ENCODE data around the gene OR11A1. TPM values are rescaled to one million over a fixed set of nuclear protein-coding genes. Genes with fewer than 3 reads are reported as not detected.

OR11A1 gene
- total and polyA plus RNA-seq, 2 experiments from 2014 or later: not detected

GRCh38 chr6:29499704-29500103 is 42.8 kb upstream of the OR11A1 start:
- H3K4me1 Mint-ChIP-seq: no peaks in the 10 kb centered on the region; the same call in 2 of the 3 replicates
- no peak for DNase-seq (ENCODE audit: low spot score)
- ATAC-seq: no peak

More at GRCh38 chr6:29499704-29500103, 42.8 kb upstream of the OR11A1 start:
- Histone ChIP-seq H3K9me2 (ENCODE audit: insufficient read depth) (peaks cover 8% of the 10 kb centered on the region; the same call in 1 of the 2 replicates), H3K4me1 (ENCODE audit: insufficient read depth) (no peaks in the 10 kb centered on the region), H3F3A (replicated peaks; ENCODE audit: low read depth) (no peaks in the 10 kb centered on the region), H3K27me3 (ENCODE audit: insufficient read depth) (no peaks in the 10 kb centered on the region), H3K36me3 (ENCODE audit: insufficient read depth) (no peaks in the 10 kb centered on the region), H3K4me3 (no peak overlapping the region), H2AFZ (no peak overlapping the region), H4K20me1 (replicated peaks; ENCODE audit: insufficient read depth) (no peaks in the 10 kb centered on the region; the same call in 1 of the 2 replicates), H3K4me2 (no peak overlapping the region), H3K27ac (ENCODE audit: low read depth) (no peak overlapping the region), H3K79me2 (replicated peaks; ENCODE audit: insufficient read depth) (no peaks in the 10 kb centered on the region)
- Mint-ChIP-seq H3K27me3 (ENCODE audit: insufficient read depth, low read depth, poor library complexity) (peaks cover 2% of the 10 kb centered on the region), H3K4me3 (no peak overlapping the region), H3K27ac (no peak overlapping the region), H3K36me3 (ENCODE audit: low read depth) (no peaks in the 10 kb centered on the region), H3K9me3 (no peaks in the 10 kb centered on the region)
- TF ChIP-seq ZNF462 (CRISPR knock-in tag; IDR thresholded peaks at IDR 0.05) (no peak), EZH2 (IDR thresholded peaks at IDR 0.05; ENCODE audit: low read depth, unreplicated experiment) (no peak), CREB1 (CRISPR knock-in tag; IDR thresholded peaks at IDR 0.05; ENCODE audit: low read depth) (no peak), REST (IDR thresholded peaks at IDR 0.05; ENCODE audit: unreplicated experiment) (no peak), EZH2phosphoT487 (IDR thresholded peaks at IDR 0.05; ENCODE audit: unreplicated experiment) (no peak)
- TF ChIP-seq, protein P1, sequence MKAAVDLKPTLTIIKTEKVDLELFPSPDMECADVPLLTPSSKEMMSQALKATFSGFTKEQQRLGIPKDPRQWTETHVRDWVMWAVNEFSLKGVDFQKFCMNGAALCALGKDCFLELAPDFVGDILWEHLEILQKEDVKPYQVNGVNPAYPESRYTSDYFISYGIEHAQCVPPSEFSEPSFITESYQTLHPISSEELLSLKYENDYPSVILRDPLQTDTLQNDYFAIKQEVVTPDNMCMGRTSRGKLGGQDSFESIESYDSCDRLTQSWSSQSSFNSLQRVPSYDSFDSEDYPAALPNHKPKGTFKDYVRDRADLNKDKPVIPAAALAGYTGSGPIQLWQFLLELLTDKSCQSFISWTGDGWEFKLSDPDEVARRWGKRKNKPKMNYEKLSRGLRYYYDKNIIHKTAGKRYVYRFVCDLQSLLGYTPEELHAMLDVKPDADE (IDR thresholded peaks at IDR 0.05): no peak

All from GM23338 (cell line).